IMR-90 (cell line): ENCODE measurements around the gene AXIN1. TPM values are rescaled to one million over a fixed set of nuclear protein-coding genes. Genes with fewer than 3 reads are reported as not detected.

Experiments used
- ATAC-seq: fragments of 200-7000 bp; cut with Tn5 transposase; 2 replicates; pipeline ENCODE4 v1.9.1; 2020; ENCODE audit warnings: low read depth, mild to moderate bottlenecking, moderate library complexity
- BruUV-seq: library from RNA; stranded (reverse); fragments of 400-500 nt; replicated peaks from 2 replicates; lab custom pipeline; 2021; lab: Mats Ljungman, UMichigan
- CTCF ChIA-PET: fragments of 300-600 bp; formaldehyde crosslinking; extraction: SDS; loops from one replicate; lab custom pipeline; 2021; ENCODE audit warnings: antibody characterized with exemption; lab: Yijun Ruan, JAX
- POLR2A ChIA-PET: fragments of 300-600 bp; sonication (Branson Sonifier 250); formaldehyde crosslinking; loops from one replicate; lab custom pipeline; 2022; ENCODE audit warnings: antibody characterized with exemption; ENCODE audit not compliant: unreplicated experiment; lab: Charles Lee
- DNase-seq: peaks from one replicate; pipeline ENCODE4 v3.0.0; 2013
- H2AFZ ChIP-seq: replicated peaks from 2 replicates; pipeline ENCODE3; 2013; ENCODE audit warnings: low read length, mild to moderate bottlenecking; ENCODE audit not compliant: poor library complexity
- H2AK5ac ChIP-seq: 2 replicates; pipeline ENCODE4 v1.6.1; 2013; ENCODE audit warnings: low read depth, low read length, inconsistent platforms
- H2AK9ac ChIP-seq: replicated peaks from 2 replicates; pipeline ENCODE3; 2013; ENCODE audit warnings: mild to moderate bottlenecking, low read depth, low read length, moderate library complexity; ENCODE audit not compliant: poor library complexity
- H2BK120ac ChIP-seq: 2 replicates; pipeline ENCODE4 v1.6.1; 2013; ENCODE audit warnings: low read depth, low read length, inconsistent platforms
- H2BK15ac ChIP-seq: 3 replicates; pipeline ENCODE4 v1.6.1; 2013; ENCODE audit warnings: low read depth, low read length, inconsistent platforms
- H2BK20ac ChIP-seq: 2 replicates; pipeline ENCODE4 v1.6.1; 2013; ENCODE audit warnings: low read depth, mild to moderate bottlenecking, inconsistent platforms, low read length, moderate library complexity
- H2BK5ac ChIP-seq: 2 replicates; pipeline ENCODE4 v1.6.1; 2013; ENCODE audit warnings: mild to moderate bottlenecking, low read depth, low read length, inconsistent platforms; ENCODE audit not compliant: poor library complexity, severe bottlenecking
- H3K14ac ChIP-seq: replicated peaks from 2 replicates; pipeline ENCODE4 v1.6.1; 2013; ENCODE audit warnings: low read depth, low read length, inconsistent platforms
- H3K18ac ChIP-seq: 2 replicates; pipeline ENCODE4 v1.6.1; 2013; ENCODE audit warnings: low read depth, low read length, control low read depth
- H3K23ac ChIP-seq: 2 replicates; pipeline ENCODE4 v1.6.1; 2013; ENCODE audit warnings: low read depth, low read length, inconsistent platforms
- H3K27ac ChIP-seq: 2 replicates; pipeline ENCODE4 v1.5.1; 2013; ENCODE audit warnings: mild to moderate bottlenecking, control low read depth, low read length; ENCODE audit not compliant: insufficient read depth
- H3K27me3 ChIP-seq: 2 replicates; pipeline ENCODE4 v1.6.1; 2013; ENCODE audit warnings: low read length; ENCODE audit not compliant: control insufficient read depth, insufficient read depth
- H3K36me3 ChIP-seq: 2 replicates; pipeline ENCODE4 v1.6.1; 2013; ENCODE audit warnings: low read length, mixed read lengths; ENCODE audit not compliant: control insufficient read depth, insufficient read depth
- H3K4ac ChIP-seq: 2 replicates; pipeline ENCODE4 v1.6.1; 2013; ENCODE audit warnings: low read depth, low read length, inconsistent platforms
- H3K4me1 ChIP-seq: 2 replicates; pipeline ENCODE4 v1.6.1; 2013; ENCODE audit warnings: low read length, mixed read lengths; ENCODE audit not compliant: control insufficient read depth, insufficient read depth
- H3K4me2 ChIP-seq: 2 replicates; pipeline ENCODE4 v1.6.1; 2013; ENCODE audit warnings: low read depth, mild to moderate bottlenecking, control low read depth, low read length, moderate library complexity
- H3K4me3 ChIP-seq: 2 replicates; pipeline ENCODE4 v1.5.1; 2013; ENCODE audit warnings: low read depth, mild to moderate bottlenecking, control low read depth, low read length, moderate library complexity; ENCODE audit not compliant: insufficient read depth
- H3K56ac ChIP-seq: 2 replicates; pipeline ENCODE4 v1.6.1; 2013; ENCODE audit warnings: low read length, inconsistent platforms; ENCODE audit not compliant: insufficient read depth; ENCODE audit errors: extremely low read depth
- H3K79me1 ChIP-seq, 2 experiments: 2 replicates each; pipeline ENCODE4 v1.6.1; 2013; ENCODE audit warnings: low read length in 2 of 2, inconsistent platforms in 1 of 2, low read depth in 1 of 2
- H3K9ac ChIP-seq: 2 replicates; pipeline ENCODE4 v1.6.1; 2013; ENCODE audit warnings: low read depth, low read length, control low read depth
- H3K9me1 ChIP-seq: 2 replicates; pipeline ENCODE4 v1.6.1; 2013; ENCODE audit warnings: low read length, inconsistent platforms; ENCODE audit not compliant: insufficient read depth
- H3K9me3 ChIP-seq: 2 replicates; pipeline ENCODE4 v1.6.1; 2013; ENCODE audit warnings: low read length; ENCODE audit not compliant: control insufficient read depth, insufficient read depth
- H4K20me1 ChIP-seq: 2 replicates; pipeline ENCODE4 v1.6.1; 2013; ENCODE audit warnings: low read length, inconsistent platforms; ENCODE audit not compliant: insufficient read depth
- H4K5ac ChIP-seq: 2 replicates; pipeline ENCODE4 v1.6.1; 2013; ENCODE audit warnings: mild to moderate bottlenecking, low read depth, low read length, control low read depth
- H4K8ac ChIP-seq, 2 experiments: 2 replicates each; pipeline ENCODE4 v1.6.1; 2013; ENCODE audit warnings: low read depth in 2 of 2, low read length in 2 of 2, control low read depth in 1 of 2, inconsistent platforms in 1 of 2
- H4K91ac ChIP-seq: 2 replicates; pipeline ENCODE4 v1.6.1; 2013; ENCODE audit warnings: low read depth, low read length, inconsistent platforms; ENCODE audit not compliant: insufficient read depth
- BHLHE40 ChIP-seq: fragments of 150-350 bp; IDR thresholded peaks from 2 replicates; pipeline ENCODE4 v1.6.1; 2016; ENCODE audit warnings: mild to moderate bottlenecking, low read depth, low read length
- CEBPB ChIP-seq: IDR thresholded peaks from 2 replicates; pipeline ENCODE4 v1.6.1; 2012; ENCODE audit warnings: low read depth, low read length, improper control_type of control experiment
- CHD1 ChIP-seq: IDR thresholded peaks from 2 replicates; pipeline ENCODE4 v1.6.1; 2012; ENCODE audit warnings: low read depth, low read length, improper control_type of control experiment
- CTCF ChIP-seq: conservative IDR thresholded peaks from 2 replicates; pipeline ENCODE4 v1.5.1; 2012; ENCODE audit warnings: mild to moderate bottlenecking, low read depth, low read length, improper control_type of control experiment
- ELK1 ChIP-seq: fragments of 150-350 bp; IDR thresholded peaks from 2 replicates; pipeline ENCODE4 v1.6.1; 2016; ENCODE audit warnings: low read depth, mild to moderate bottlenecking, low read length, moderate library complexity, borderline replicate concordance
- MAFK ChIP-seq: IDR thresholded peaks from 2 replicates; pipeline ENCODE4 v1.6.1; 2012; ENCODE audit warnings: low read depth, low read length, improper control_type of control experiment
- MAZ ChIP-seq: IDR thresholded peaks from 2 replicates; pipeline ENCODE4 v1.6.1; 2012; ENCODE audit warnings: low read depth, mild to moderate bottlenecking, low read length, improper control_type of control experiment, moderate library complexity, borderline replicate concordance
- NFE2L2 ChIP-seq: fragments of 150-350 bp; IDR thresholded peaks from 2 replicates; pipeline ENCODE4 v1.6.1; 2016; ENCODE audit warnings: low read depth, mild to moderate bottlenecking, low read length
- POLR2A ChIP-seq: IDR thresholded peaks from 2 replicates; pipeline ENCODE4 v1.6.1; 2012; ENCODE audit warnings: mild to moderate bottlenecking, low read depth, low read length
- RAD21 ChIP-seq: IDR thresholded peaks from 2 replicates; pipeline ENCODE4 v1.6.1; 2012; ENCODE audit warnings: low read length, improper control_type of control experiment
- RCOR1 ChIP-seq: IDR thresholded peaks from 2 replicates; pipeline ENCODE4 v1.6.1; 2012; ENCODE audit warnings: mild to moderate bottlenecking, low read length, improper control_type of control experiment; ENCODE audit not compliant: insufficient replicate concordance
- RFX5 ChIP-seq: IDR thresholded peaks from 2 replicates; pipeline ENCODE4 v1.8.0; 2012; ENCODE audit warnings: low read depth, mild to moderate bottlenecking, low read length, moderate library complexity
- USF2 ChIP-seq: fragments of 150-350 bp; IDR thresholded peaks from 2 replicates; pipeline ENCODE4 v1.6.1; 2017; ENCODE audit warnings: mild to moderate bottlenecking, antibody characterized with exemption, low read length, low read depth
- WGBS, 2 experiments: methylation state at CpG; one replicate each; pipeline versions ENCODE4 v1.1.5 to v1.1.7; 2013; ENCODE audit warnings: missing lambda C conversion rate in 2 of 2; ENCODE audit not compliant: insufficient read length in 1 of 2; ENCODE audit errors: extremely low coverage in 2 of 2; 5-methylcytosine and 5-hydroxymethylcytosine counted together
- dilution Hi-C: fragments of 300-500 bp; cut with HindIII; formaldehyde crosslinking; loops from one replicate; pipeline ENCODE4 v1.14.3; 2018; ENCODE audit warnings: low sequenced_read_pairs; ENCODE audit not compliant: unreplicated experiment
- in situ Hi-C: fragments of 300-500 bp; cut with MboI; formaldehyde crosslinking; loops from 3 replicates; pipeline ENCODE4 v1.14.3; 2019; ENCODE audit warnings: low sequenced_read_pairs, inconsistent platforms, mixed read lengths
- intact Hi-C: fragments of 100-400 bp; cut with micrococcal nuclease; formaldehyde crosslinking; loops from 2 replicates; pipeline ENCODE4 v1.10.0; 2022
- polyA plus RNA-seq, 3 experiments: library from polyadenylated mRNA; depleted of rRNA; stranded (reverse); fragments of >200 nt; gene quantifications; 2 replicates each; pipeline ENCODE4 v1.2.3, GENCODE V29; 2012; ENCODE audit warnings: low replicate concordance in 1 of 3
- total RNA-seq: library from RNA; depleted of rRNA; stranded (reverse); fragments of >200 nt; gene quantifications from 2 replicates; pipeline ENCODE4 v1.2.3, GENCODE V29; 2012

AXIN1 gene
- total and polyA plus RNA-seq, 2 of the 4 experiments (the other 2 are of a cell fraction): 10.9 to 14.2 TPM

- H3K4me3 ChIP-seq: no peak overlapping the region
- in situ Hi-C loops: no loop called here
These were observed 71.4 kb downstream of the AXIN1 start for GRCh38 chr16:280991-281659.

More at GRCh38 chr16:280991-281659, 71.4 kb downstream of the AXIN1 start:
- DNase-seq: no peak
- no peak overlapping the region for H3K27ac ChIP-seq
- no peak overlapping the region for H3K9ac ChIP-seq
- H2BK120ac ChIP-seq: no peak overlapping the region
- H2BK15ac ChIP-seq: no peak overlapping the region
- BruUV-seq: no TSS peak
- intact Hi-C loops (no loop called here), dilution Hi-C loops (no loop called here)
- no peak overlapping the region for H3K23ac ChIP-seq
- H4K8ac ChIP-seq: no peak overlapping the region
- H2BK20ac ChIP-seq: no peak overlapping the region
- H3K27me3 ChIP-seq: peaks cover 38% of the 10 kb centered on the region
- no peaks in the 10 kb centered on the region for H3K79me1 ChIP-seq
- ATAC-seq: no peak
- no peaks in the 10 kb centered on the region; the same call in 1 of the 2 replicates for H4K20me1 ChIP-seq
- H3K36me3 ChIP-seq: no peaks in the 10 kb centered on the region
- H2BK5ac ChIP-seq: no peak overlapping the region
- H3K56ac ChIP-seq: no peak overlapping the region
- ChIA-PET POLR2A (no interaction called here), CTCF (no interaction called here)
- no peak overlapping the region for H3K18ac ChIP-seq
- H3K4me2 ChIP-seq: no peak overlapping the region; the same call in 1 of the 2 replicates
- H2AFZ ChIP-seq: peak overlapping the region; percentile 63
- H3K9me3 ChIP-seq: no peaks in the 10 kb centered on the region
- no peak overlapping the region for H3K14ac ChIP-seq
- no peak overlapping the region for H2AK5ac ChIP-seq
- no peak overlapping the region for H2AK9ac ChIP-seq
- TF ChIP-seq CTCF: no peak
- TF ChIP-seq NFE2L2: no peak
- no peak for TF ChIP-seq ELK1
- no peak for TF ChIP-seq RCOR1
- no peak for TF ChIP-seq CHD1
- no peak for TF ChIP-seq CEBPB
- no peak for TF ChIP-seq BHLHE40
- no peak for TF ChIP-seq MAFK
- no peak for TF ChIP-seq RAD21
- TF ChIP-seq RFX5: no peak
- TF ChIP-seq POLR2A: no peak
- TF ChIP-seq MAZ: no peak
- no peak for TF ChIP-seq USF2
- WGBS, 2 experiments: 20% methylated on average over 16 of the region's 27 CpGs; no CpG with 5 or more reads in 1 of the 2 experiments
- H4K91ac ChIP-seq: no peak overlapping the region
- H3K4ac ChIP-seq: no peak overlapping the region
- no peaks in the 10 kb centered on the region for H3K4me1 ChIP-seq
- H4K5ac ChIP-seq: no peak overlapping the region
- no peaks in the 10 kb centered on the region for H3K9me1 ChIP-seq
